ENCODE measurements around the gene ANKRD36. TPM values are rescaled to one million over a fixed set of nuclear protein-coding genes. Genes with fewer than 3 reads are reported as not detected.
"Not testable (repeated sequence)": the region's sequence is repeated elsewhere in the genome, so short reads cannot be mapped to it uniquely, and the experiment has no call there.

The ANKRD36 gene
- total RNA-seq, 1 experiment from 2014 or later: 84.2 TPM

- not testable (repeated sequence) for H2AFZ ChIP-seq (ENCODE audit: low read length); H3K9me3 ChIP-seq (ENCODE audit: low read length); H3K4me1 ChIP-seq (ENCODE audit: low read length); H4K20me1 ChIP-seq (ENCODE audit: insufficient read depth, low read depth, low read length); H3K79me2 ChIP-seq (ENCODE audit: low read length); H3K27ac ChIP-seq (ENCODE audit: low read length); DNase-seq; H3K27me3 ChIP-seq (ENCODE audit: low read length); H3K36me3 ChIP-seq (ENCODE audit: insufficient read depth, low read length); H3K9ac ChIP-seq (ENCODE audit: low read length); H3K4me3 ChIP-seq (ENCODE audit: low read length); H3K4me2 ChIP-seq (ENCODE audit: low read depth, low read length, poor library complexity, severe bottlenecking); H3K9me2 ChIP-seq (replicated peaks; ENCODE audit: insufficient read depth, low read length)
Measured at GRCh38 chr2:97167938-97168337, 55.0 kb downstream of the ANKRD36 start.

GRCh38 chr2:97168583-97168982 is 55.6 kb downstream of the ANKRD36 start:
- not testable (repeated sequence) for H3K9ac ChIP-seq (ENCODE audit: low read length); H3K9me2 ChIP-seq (replicated peaks; ENCODE audit: insufficient read depth, low read length); H4K20me1 ChIP-seq (ENCODE audit: insufficient read depth, low read depth, low read length); H2AFZ ChIP-seq (ENCODE audit: low read length); DNase-seq; H3K79me2 ChIP-seq (ENCODE audit: low read length); H3K9me3 ChIP-seq (ENCODE audit: low read length); H3K4me3 ChIP-seq (ENCODE audit: low read length); H3K36me3 ChIP-seq (ENCODE audit: insufficient read depth, low read length); H3K27ac ChIP-seq (ENCODE audit: low read length); H3K27me3 ChIP-seq (ENCODE audit: low read length); H3K4me2 ChIP-seq (ENCODE audit: low read depth, low read length, poor library complexity, severe bottlenecking); H3K4me1 ChIP-seq (ENCODE audit: low read length)

GRCh38 chr2:97180391-97180790 is 67.4 kb downstream of the ANKRD36 start:
- not testable (repeated sequence) for H3K4me2 ChIP-seq (ENCODE audit: low read depth, low read length, poor library complexity, severe bottlenecking); DNase-seq; H2AFZ ChIP-seq (ENCODE audit: low read length); H3K27ac ChIP-seq (ENCODE audit: low read length); H3K79me2 ChIP-seq (ENCODE audit: low read length); H3K9me2 ChIP-seq (replicated peaks; ENCODE audit: insufficient read depth, low read length); H4K20me1 ChIP-seq (ENCODE audit: insufficient read depth, low read depth, low read length); H3K36me3 ChIP-seq (ENCODE audit: insufficient read depth, low read length); H3K9ac ChIP-seq (ENCODE audit: low read length); H3K4me3 ChIP-seq (ENCODE audit: low read length); H3K4me1 ChIP-seq (ENCODE audit: low read length); H3K27me3 ChIP-seq (ENCODE audit: low read length); H3K9me3 ChIP-seq (ENCODE audit: low read length)

- not testable (repeated sequence) for H3K4me3 ChIP-seq (ENCODE audit: low read length); H3K9me2 ChIP-seq (replicated peaks; ENCODE audit: insufficient read depth, low read length); H3K9me3 ChIP-seq (ENCODE audit: low read length); H3K27me3 ChIP-seq (ENCODE audit: low read length); H3K4me2 ChIP-seq (ENCODE audit: low read depth, low read length, poor library complexity, severe bottlenecking); H3K27ac ChIP-seq (ENCODE audit: low read length); H2AFZ ChIP-seq (ENCODE audit: low read length); H3K9ac ChIP-seq (ENCODE audit: low read length); H3K79me2 ChIP-seq (ENCODE audit: low read length); H4K20me1 ChIP-seq (ENCODE audit: insufficient read depth, low read depth, low read length)
- H3K36me3 ChIP-seq (ENCODE audit: insufficient read depth, low read length): peaks cover 22% of the 10 kb centered on the region; the same call in 1 of the 2 replicates
- peaks cover 21% of the 10 kb centered on the region for H3K4me1 ChIP-seq (ENCODE audit: low read length)
- peak; percentile 44 for DNase-seq
Measured at GRCh38 chr2:97195349-97195748, 82.4 kb downstream of the ANKRD36 start.

- H4K20me1 ChIP-seq (ENCODE audit: insufficient read depth, low read depth, low read length); H3K4me3 ChIP-seq (ENCODE audit: low read length); H3K9me3 ChIP-seq (ENCODE audit: low read length); H3K9me2 ChIP-seq (replicated peaks; ENCODE audit: insufficient read depth, low read length); H3K27ac ChIP-seq (ENCODE audit: low read length); DNase-seq; H3K79me2 ChIP-seq (ENCODE audit: low read length); H3K27me3 ChIP-seq (ENCODE audit: low read length); H2AFZ ChIP-seq (ENCODE audit: low read length); H3K9ac ChIP-seq (ENCODE audit: low read length); H3K4me2 ChIP-seq (ENCODE audit: low read depth, low read length, poor library complexity, severe bottlenecking): not testable (repeated sequence)
- Histone ChIP-seq H3K4me1 (ENCODE audit: low read length) (peaks cover 34% of the 10 kb centered on the region), H3K36me3 (ENCODE audit: insufficient read depth, low read length) (peaks cover 22% of the 10 kb centered on the region; the same call in 1 of the 2 replicates)
Measured at GRCh38 chr2:97197251-97197650, 84.3 kb downstream of the ANKRD36 start.

- peak; percentile 86 for DNase-seq
- not testable (repeated sequence) for H3K27me3 ChIP-seq (ENCODE audit: low read length); H3K9me2 ChIP-seq (replicated peaks; ENCODE audit: insufficient read depth, low read length); H3K9me3 ChIP-seq (ENCODE audit: low read length); H4K20me1 ChIP-seq (ENCODE audit: insufficient read depth, low read depth, low read length); H3K79me2 ChIP-seq (ENCODE audit: low read length); H3K9ac ChIP-seq (ENCODE audit: low read length)
- peak overlapping the region; percentile 87 for H3K27ac ChIP-seq (ENCODE audit: low read length)
- peaks cover 34% of the 10 kb centered on the region for H3K4me1 ChIP-seq (ENCODE audit: low read length)
- peak overlapping the region; percentile 68 for H3K4me2 ChIP-seq (ENCODE audit: low read depth, low read length, poor library complexity, severe bottlenecking)
- H2AFZ ChIP-seq (ENCODE audit: low read length): peak overlapping the region; percentile 55; the same call in 1 of the 2 replicates
- H3K4me3 ChIP-seq (ENCODE audit: low read length): peak overlapping the region; percentile 21; the same call in 1 of the 2 replicates
- peaks cover 31% of the 10 kb centered on the region; the same call in 1 of the 2 replicates for H3K36me3 ChIP-seq (ENCODE audit: insufficient read depth, low read length)
Measured at GRCh38 chr2:97200887-97201286, 87.9 kb downstream of the ANKRD36 start.

- Histone ChIP-seq H3K36me3 (ENCODE audit: insufficient read depth, low read length) (peaks cover 25% of the 10 kb centered on the region; the same call in 1 of the 2 replicates), H3K4me1 (ENCODE audit: low read length) (peaks cover 26% of the 10 kb centered on the region)
- not testable (repeated sequence) for H3K4me2 ChIP-seq (ENCODE audit: low read depth, low read length, poor library complexity, severe bottlenecking); H4K20me1 ChIP-seq (ENCODE audit: insufficient read depth, low read depth, low read length); H3K9me2 ChIP-seq (replicated peaks; ENCODE audit: insufficient read depth, low read length); H3K27me3 ChIP-seq (ENCODE audit: low read length); H3K79me2 ChIP-seq (ENCODE audit: low read length); H3K9me3 ChIP-seq (ENCODE audit: low read length); H2AFZ ChIP-seq (ENCODE audit: low read length); H3K4me3 ChIP-seq (ENCODE audit: low read length); H3K27ac ChIP-seq (ENCODE audit: low read length); H3K9ac ChIP-seq (ENCODE audit: low read length)
- peak; percentile 37 for DNase-seq
Measured at GRCh38 chr2:97202643-97203250, 89.8 kb downstream of the ANKRD36 start.

- Histone ChIP-seq H3K9me2 (replicated peaks; ENCODE audit: insufficient read depth, low read length) (no peaks in the 10 kb centered on the region), H3K4me1 (ENCODE audit: low read length) (peaks cover 3% of the 10 kb centered on the region; the same call in 1 of the 2 replicates), H3K79me2 (ENCODE audit: low read length) (no peaks in the 10 kb centered on the region), H3K4me2 (ENCODE audit: low read depth, low read length, poor library complexity, severe bottlenecking) (no peak overlapping the region), H3K27me3 (ENCODE audit: low read length) (no peaks in the 10 kb centered on the region), H3K27ac (ENCODE audit: low read length) (no peak overlapping the region), H3K9me3 (ENCODE audit: low read length) (no peaks in the 10 kb centered on the region), H3K36me3 (ENCODE audit: insufficient read depth, low read length) (peaks cover 11% of the 10 kb centered on the region; the same call in 1 of the 2 replicates), H4K20me1 (ENCODE audit: insufficient read depth, low read depth, low read length) (no peaks in the 10 kb centered on the region), H2AFZ (ENCODE audit: low read length) (no peak overlapping the region), H3K9ac (ENCODE audit: low read length) (no peak overlapping the region), H3K4me3 (ENCODE audit: low read length) (no peak overlapping the region)
- DNase-seq: no peak
Measured at GRCh38 chr2:97210325-97210724, 97.4 kb downstream of the ANKRD36 start.
